Spleen (tissue), 7 donors: Measurements from ENCODE around the gene PLA2G2D.

Experiments used
- CTCF ChIP-seq, 11 experiments: fragments of 200-600 bp in 7 of 11; fragments of 450-650 bp in 4 of 11; sonication (generic) in 4 of 11; IDR thresholded peaks in 8 of 11; conservative IDR thresholded peaks in 3 of 11; 1 replicate in 7 of 11; 2 replicates in 4 of 11; pipeline versions ENCODE4 v1.4.0 to v1.8.0; 2016 to 2021; ENCODE audit warnings: antibody characterized with exemption in 11 of 11, inconsistent platforms in 4 of 11, mild to moderate bottlenecking in 1 of 11
- POLR2A ChIP-seq, 3 donors: fragments of 450-650 bp; IDR thresholded peaks; one replicate each; pipeline ENCODE4 v1.5.1; 2017; ENCODE audit warnings: antibody characterized with exemption in 3 of 3, mild to moderate bottlenecking in 1 of 3
- donor health status: DM: no; HTN: no; CAD: no; lungs with moderate emphysema.
- donor health status: DM: no; HTN: no; CAD: no.
- donor health status: DM: no; HTN: no; CAD: no.

- TF ChIP-seq CTCF (IDR thresholded peaks at IDR 0.05 in 8 of 11, conservative IDR thresholded peaks at IDR 0.05 in 3 of 11) (no peak), POLR2A (IDR thresholded peaks at IDR 0.05) (no peak)
Measured at GRCh38 chr1:20099533-20099932, 19.8 kb downstream of the PLA2G2D start.
